HepG2 (cell line): ENCODE results near the gene SYN1. TPM values are rescaled to one million over a fixed set of nuclear protein-coding genes. Genes with fewer than 3 reads are reported as not detected.

Experiments
- ATAC-seq: fragments of 200-7000 bp; cut with Tn5 transposase; 3 replicates; pipeline ENCODE4 v1.9.1; 2020; ENCODE audit warnings: mild to moderate bottlenecking, moderate library complexity
- BruUV-seq: library from RNA; stranded (reverse); fragments of 400-500 nt; replicated peaks from 2 replicates; lab custom pipeline; 2021; lab: Mats Ljungman, UMichigan
- CTCF ChIA-PET: fragments of 300-600 bp; formaldehyde crosslinking; extraction: SDS; loops from one replicate; lab custom pipeline; 2021; ENCODE audit warnings: low total read pairs, inconsistent platforms, low intra/inter-chr PET ratio; lab: Yijun Ruan, JAX
- POLR2A ChIA-PET: fragments of 350-600 bp; sonication (Branson Sonifier 250); formaldehyde crosslinking; loops from one replicate; lab custom pipeline; 2020; ENCODE audit warnings: antibody characterized with exemption, inconsistent platforms; lab: Yijun Ruan, JAX
- DNase-seq: peaks from one replicate; pipeline ENCODE4 v3.0.0-alpha.2; 2015; ENCODE audit warnings: low spot score
- FAIRE-seq: peaks from 3 replicates; lab custom pipeline; 2011; peaks lifted over from hg19 to GRCh38; lab: Jason Lieb, UNC
- H2AFZ ChIP-seq: one replicate; pipeline ENCODE4 v1.6.1; 2011; ENCODE audit warnings: low read length, inconsistent platforms
- H3K27ac ChIP-seq: fragments of 300-600 bp; 3 replicates; pipeline ENCODE4 v1.8.0; 2011; ENCODE audit warnings: mixed run types, mild to moderate bottlenecking, mixed read lengths, low read length, inconsistent platforms; ENCODE audit not compliant: insufficient read depth; ENCODE audit errors: extremely low read length
- H3K27me3 ChIP-seq, 2 experiments: fragments of 200-600 bp in 1 of 2; 2 replicates in 1 of 2; 3 replicates in 1 of 2; pipeline versions ENCODE4 v1.6.0 to v1.8.0; 2011; ENCODE audit warnings: low read length in 2 of 2, mild to moderate bottlenecking in 2 of 2, moderate library complexity in 2 of 2, inconsistent platforms in 1 of 2; ENCODE audit not compliant: insufficient read depth in 2 of 2, control insufficient read depth in 1 of 2
- H3K36me3 ChIP-seq, 2 experiments: fragments of 200-600 bp in 1 of 2; replicated peaks in 1 of 2; 2 replicates in 1 of 2; 3 replicates in 1 of 2; pipeline versions ENCODE4 v1.5.1 to v1.8.0; 2011; ENCODE audit warnings: low read length in 2 of 2, inconsistent platforms in 1 of 2; ENCODE audit not compliant: insufficient read depth in 2 of 2, control insufficient read depth in 1 of 2
- H3K4me1 ChIP-seq: 2 replicates; pipeline ENCODE4 v1.5.1; 2012; ENCODE audit warnings: low read length, inconsistent platforms; ENCODE audit not compliant: insufficient read depth
- H3K4me2 ChIP-seq: 2 replicates; pipeline ENCODE4 v1.6.0; 2011; ENCODE audit warnings: low read depth, low read length, inconsistent platforms
- H3K4me3 ChIP-seq, 3 experiments: fragments of 200-600 bp in 1 of 3; sonication (generic), shearing (Covaris generic) in 1 of 3; replicated peaks in 1 of 3; 2 replicates each; pipeline ENCODE4 v1.5.1; 2011 to 2016; ENCODE audit warnings: low read length in 3 of 3, inconsistent platforms in 2 of 3, low read depth in 2 of 3, mild to moderate bottlenecking in 2 of 3, control low read depth in 1 of 3, mixed read lengths in 1 of 3; ENCODE audit not compliant: insufficient read depth in 1 of 3
- H3K79me2 ChIP-seq: one replicate; pipeline ENCODE4 v1.6.1; 2011; ENCODE audit warnings: low read length, inconsistent platforms; ENCODE audit not compliant: insufficient read depth
- H3K9ac ChIP-seq: 2 replicates; pipeline ENCODE4 v1.6.0; 2011; ENCODE audit warnings: mild to moderate bottlenecking, low read depth, low read length, inconsistent platforms; ENCODE audit not compliant: insufficient read depth
- H3K9me3 ChIP-seq: 2 replicates; pipeline ENCODE4 v1.5.1; 2012; ENCODE audit warnings: mild to moderate bottlenecking, low read length
- H4K20me1 ChIP-seq: 2 replicates; pipeline ENCODE4 v1.6.0; 2011; ENCODE audit warnings: inconsistent platforms, mild to moderate bottlenecking, low read length, moderate library complexity; ENCODE audit not compliant: insufficient read depth
- ETV5 ChIP-seq: IDR thresholded peaks from 2 replicates; pipeline ENCODE4 v1.6.1; 2018; ENCODE audit warnings: missing biosample characterization, missing genetic modification reagents, inconsistent platforms, borderline replicate concordance
- GMEB2 ChIP-seq: IDR thresholded peaks from 2 replicates; pipeline ENCODE4 v1.6.1; 2016; ENCODE audit warnings: missing biosample characterization, missing genetic modification reagents, low read depth
- HES4 ChIP-seq: sonication (generic); formaldehyde crosslinking; IDR thresholded peaks from 2 replicates; pipeline ENCODE4 v1.9.0; 2021; ENCODE audit warnings: mild to moderate bottlenecking, missing genetic modification reagents, borderline replicate concordance
- HNF4G ChIP-seq, 2 experiments: sonication (generic) in 1 of 2; formaldehyde crosslinking in 1 of 2; IDR thresholded peaks; 2 replicates each; pipeline versions ENCODE4 v1.4.0 to v1.6.1; 2011 to 2020; ENCODE audit warnings: borderline replicate concordance in 2 of 2, low read depth in 2 of 2, mild to moderate bottlenecking in 2 of 2, low read length in 1 of 2, missing genetic modification reagents in 1 of 2, moderate library complexity in 1 of 2
- NCOA1 ChIP-seq: sonication (generic); formaldehyde crosslinking; IDR thresholded peaks from 2 replicates; pipeline ENCODE4 v1.9.0; 2021; ENCODE audit warnings: missing genetic modification reagents
- NFYB ChIP-seq: sonication (generic); formaldehyde crosslinking; IDR thresholded peaks from 2 replicates; pipeline ENCODE4 v1.4.0; 2020; ENCODE audit warnings: missing genetic modification reagents
- SP2 ChIP-seq: sonication (generic); formaldehyde crosslinking; IDR thresholded peaks from 2 replicates; pipeline ENCODE4 v1.5.1; 2020; ENCODE audit warnings: mild to moderate bottlenecking, missing genetic modification reagents
- ZFYVE20 ChIP-seq: sonication (generic); formaldehyde crosslinking; IDR thresholded peaks from 2 replicates; pipeline ENCODE4 v1.8.0; 2023; ENCODE audit warnings: low read depth, mild to moderate bottlenecking, moderate library complexity, missing genetic modification reagents, borderline replicate concordance
- ZNF143 ChIP-seq: sonication (generic); formaldehyde crosslinking; IDR thresholded peaks from 2 replicates; pipeline ENCODE4 v1.4.0; 2020; ENCODE audit warnings: missing genetic modification reagents
- ZUFSP ChIP-seq: sonication (generic); formaldehyde crosslinking; IDR thresholded peaks from 2 replicates; pipeline ENCODE4 v1.9.0; 2021; ENCODE audit warnings: missing genetic modification reagents, mild to moderate bottlenecking, borderline replicate concordance
- WGBS: methylation state at CpG from one replicate; pipeline ENCODE4 v1.1.6; 2017; ENCODE audit warnings: low lambda C conversion rate; 5-methylcytosine and 5-hydroxymethylcytosine counted together
- in situ Hi-C: cut with HindIII; loops from 2 replicates; pipeline ENCODE4 v1.10.0; 2017; ENCODE audit warnings: low pct_unique_long_range_greater_than_20kb; ENCODE audit not compliant: extremely low pct_ligation_motif_present
- intact Hi-C: fragments of 100-400 bp; cut with micrococcal nuclease; formaldehyde crosslinking; loops from one replicate; pipeline ENCODE4 v1.10.0; 2022; ENCODE audit not compliant: unreplicated experiment
- polyA plus RNA-seq, 8 experiments: library from polyadenylated mRNA; depleted of rRNA in 3 of 8; stranded (reverse) in 7 of 8; unstranded in 1 of 8; fragments of >200 nt; fragmentation: Illumina TruSeq in 4 of 8; extraction: Trizol in 4 of 8; gene quantifications; 2 replicates each; pipeline versions ENCODE4 v1.2.1 to v1.2.3, GENCODE V29; 2011 to 2016; ENCODE audit warnings: low read depth in 4 of 8, missing spikeins in 1 of 8, mixed read lengths in 1 of 8; ENCODE audit not compliant: insufficient read depth in 1 of 8
- total RNA-seq, 5 experiments: library from RNA; depleted of rRNA; stranded (reverse); fragments of >200 nt; fragmentation: Illumina TruSeq; extraction: Trizol; gene quantifications; 2 replicates each; pipeline ENCODE4 v1.2.3, GENCODE V29; 2016; ENCODE audit warnings: low read depth in 1 of 5
- TF ChIP-seq, protein P1 (sequence below): sonication (generic); formaldehyde crosslinking; IDR thresholded peaks from 2 replicates; pipeline ENCODE4 v1.5.0; 2020; ENCODE audit warnings: mild to moderate bottlenecking, missing genetic modification reagents, borderline replicate concordance

SYN1 gene
- total and polyA plus RNA-seq, 2 of the 13 experiments (the other 11 are each of a cell fraction or from before 2014, with no cell fraction given), result not detected

DNA sequence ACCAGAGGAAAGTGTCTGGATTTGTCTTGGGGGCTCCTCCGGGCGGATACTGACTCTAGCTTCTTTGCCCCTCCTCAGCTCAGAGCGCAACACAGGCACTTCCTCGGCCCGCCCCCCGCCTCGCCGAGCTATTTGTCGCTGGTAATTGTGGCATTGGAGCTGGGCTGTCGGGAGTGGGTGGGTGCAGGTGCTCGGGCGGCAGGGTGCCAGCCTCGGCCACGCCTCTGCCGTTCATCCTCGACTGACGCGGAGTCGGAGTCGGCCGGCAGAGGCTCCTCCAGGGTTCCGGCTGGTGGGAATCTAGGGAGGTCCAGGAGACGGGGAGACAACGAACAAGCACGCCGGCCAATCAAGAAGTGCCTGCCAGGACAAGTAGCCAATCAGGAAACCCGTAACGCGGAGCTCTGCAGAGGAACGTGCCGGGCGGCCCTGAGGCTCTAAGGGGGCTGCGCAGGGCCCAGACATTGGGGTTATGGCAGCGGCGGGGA lies 3.9 kb upstream of the SYN1 start:
- Histone ChIP-seq H3K27ac (no peak overlapping the region), H2AFZ (no peak overlapping the region), H3K4me3 (peak overlapping the region in 1 of 3 experiments; percentile 37; a peak in 1 of 6 replicates), H3K9ac (no peak overlapping the region), H3K27me3 (peaks cover 0 to 13% of the 10 kb centered on the region in 2 experiments; a peak in 1 of 5 replicates), H3K79me2 (no peaks in the 10 kb centered on the region), H3K9me3 (no peaks in the 10 kb centered on the region), H4K20me1 (no peaks in the 10 kb centered on the region), H3K4me2 (peak overlapping the region; percentile 53), H3K4me1 (no peaks in the 10 kb centered on the region), H3K36me3 (no peaks in the 10 kb centered on the region)
- FAIRE-seq, result no peak
- WGBS, result 19% methylated on average over 3 of the region's 35 CpGs
- peak; percentile 81 for ATAC-seq
- intact Hi-C loops, result no loop called here
- POLR2A ChIA-PET, result no interaction called here
- peak; percentile 29 for DNase-seq
- no TSS peak for BruUV-seq
- in situ Hi-C loops, result no loop called here
- CTCF ChIA-PET, result no interaction called here
- TF ChIP-seq ZUFSP (CRISPR knock-in tag) (no peak), HNF4G (IDR thresholded peaks at IDR 0.05; ENCODE audit: borderline replicate concordance, low read depth, low read length) (no peak), HNF4G (CRISPR knock-in tag; IDR thresholded peaks at IDR 0.05; ENCODE audit: borderline replicate concordance, low read depth) (no peak), GMEB2 (no peak), ETV5 (CRISPR knock-in tag) (no peak), SP2 (CRISPR knock-in tag) (peak; percentile 50; the same call in 1 of the 2 replicates), NFYB (CRISPR knock-in tag) (peak; percentile 75), NCOA1 (CRISPR knock-in tag) (no peak), HES4 (CRISPR knock-in tag) (no peak), ZNF143 (CRISPR knock-in tag) (no peak), ZFYVE20 (CRISPR knock-in tag) (no peak)
- TF ChIP-seq, protein P1, sequence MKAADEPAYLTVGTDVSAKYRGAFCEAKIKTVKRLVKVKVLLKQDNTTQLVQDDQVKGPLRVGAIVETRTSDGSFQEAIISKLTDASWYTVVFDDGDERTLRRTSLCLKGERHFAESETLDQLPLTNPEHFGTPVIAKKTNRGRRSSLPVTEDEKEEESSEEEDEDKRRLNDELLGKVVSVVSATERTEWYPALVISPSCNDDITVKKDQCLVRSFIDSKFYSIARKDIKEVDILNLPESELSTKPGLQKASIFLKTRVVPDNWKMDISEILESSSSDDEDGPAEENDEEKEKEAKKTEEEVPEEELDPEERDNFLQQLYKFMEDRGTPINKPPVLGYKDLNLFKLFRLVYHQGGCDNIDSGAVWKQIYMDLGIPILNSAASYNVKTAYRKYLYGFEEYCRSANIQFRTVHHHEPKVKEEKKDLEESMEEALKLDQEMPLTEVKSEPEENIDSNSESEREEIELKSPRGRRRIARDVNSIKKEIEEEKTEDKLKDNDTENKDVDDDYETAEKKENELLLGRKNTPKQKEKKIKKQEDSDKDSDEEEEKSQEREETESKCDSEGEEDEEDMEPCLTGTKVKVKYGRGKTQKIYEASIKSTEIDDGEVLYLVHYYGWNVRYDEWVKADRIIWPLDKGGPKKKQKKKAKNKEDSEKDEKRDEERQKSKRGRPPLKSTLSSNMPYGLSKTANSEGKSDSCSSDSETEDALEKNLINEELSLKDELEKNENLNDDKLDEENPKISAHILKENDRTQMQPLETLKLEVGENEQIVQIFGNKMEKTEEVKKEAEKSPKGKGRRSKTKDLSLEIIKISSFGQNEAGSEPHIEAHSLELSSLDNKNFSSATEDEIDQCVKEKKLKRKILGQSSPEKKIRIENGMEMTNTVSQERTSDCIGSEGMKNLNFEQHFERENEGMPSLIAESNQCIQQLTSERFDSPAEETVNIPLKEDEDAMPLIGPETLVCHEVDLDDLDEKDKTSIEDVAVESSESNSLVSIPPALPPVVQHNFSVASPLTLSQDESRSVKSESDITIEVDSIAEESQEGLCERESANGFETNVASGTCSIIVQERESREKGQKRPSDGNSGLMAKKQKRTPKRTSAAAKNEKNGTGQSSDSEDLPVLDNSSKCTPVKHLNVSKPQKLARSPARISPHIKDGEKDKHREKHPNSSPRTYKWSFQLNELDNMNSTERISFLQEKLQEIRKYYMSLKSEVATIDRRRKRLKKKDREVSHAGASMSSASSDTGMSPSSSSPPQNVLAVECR, result 0 out of 2 replicates have a peak, but pooled peaks have one; percentile 17
